GM18858 (cell line): ENCODE data around the gene TNRC6C.
"Not testable (repeated sequence)": the region's sequence is repeated elsewhere in the genome, so short reads cannot be mapped to it uniquely, and the experiment has no call there.

ENCODE experiments used
- ATAC-seq: cut with Tn5 transposase; IDR thresholded peaks from one replicate; pipeline ENCODE4 v1.9.1; 2021; ENCODE audit not compliant: unreplicated experiment

TNRC6C gene

DNA sequence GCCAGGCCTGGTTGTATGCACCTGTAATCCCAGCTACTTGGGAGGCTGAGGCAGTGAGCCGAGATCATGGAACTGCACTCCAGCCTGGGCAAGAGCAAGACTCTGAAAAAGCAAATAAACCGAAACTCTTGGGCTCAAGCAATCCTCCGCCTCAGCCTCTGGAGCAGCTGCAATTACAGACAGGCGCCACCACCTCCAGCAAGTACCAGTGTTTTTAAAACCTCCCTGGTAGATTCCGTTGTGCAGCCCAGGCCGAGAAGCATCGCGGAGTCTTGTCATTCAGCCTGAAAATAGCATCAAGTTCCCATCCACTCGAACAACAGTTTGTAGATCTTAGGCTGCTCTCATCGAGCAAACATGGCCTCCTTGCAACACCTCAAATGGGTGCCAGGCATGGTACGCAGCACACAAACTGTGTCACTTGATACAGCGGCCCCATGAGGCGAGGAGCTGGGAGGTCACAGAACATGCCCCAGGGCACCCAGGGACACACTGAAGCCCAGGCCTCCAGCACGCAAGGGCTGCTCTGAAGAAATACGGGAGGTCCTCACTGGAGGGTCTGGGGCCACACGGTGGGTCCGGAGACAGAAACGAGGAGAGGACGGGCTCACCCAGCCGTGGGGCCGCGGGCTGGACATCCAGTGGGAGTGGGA lies 152.0 kb downstream of the TNRC6C start:
- ATAC-seq, result no peak

DNA sequence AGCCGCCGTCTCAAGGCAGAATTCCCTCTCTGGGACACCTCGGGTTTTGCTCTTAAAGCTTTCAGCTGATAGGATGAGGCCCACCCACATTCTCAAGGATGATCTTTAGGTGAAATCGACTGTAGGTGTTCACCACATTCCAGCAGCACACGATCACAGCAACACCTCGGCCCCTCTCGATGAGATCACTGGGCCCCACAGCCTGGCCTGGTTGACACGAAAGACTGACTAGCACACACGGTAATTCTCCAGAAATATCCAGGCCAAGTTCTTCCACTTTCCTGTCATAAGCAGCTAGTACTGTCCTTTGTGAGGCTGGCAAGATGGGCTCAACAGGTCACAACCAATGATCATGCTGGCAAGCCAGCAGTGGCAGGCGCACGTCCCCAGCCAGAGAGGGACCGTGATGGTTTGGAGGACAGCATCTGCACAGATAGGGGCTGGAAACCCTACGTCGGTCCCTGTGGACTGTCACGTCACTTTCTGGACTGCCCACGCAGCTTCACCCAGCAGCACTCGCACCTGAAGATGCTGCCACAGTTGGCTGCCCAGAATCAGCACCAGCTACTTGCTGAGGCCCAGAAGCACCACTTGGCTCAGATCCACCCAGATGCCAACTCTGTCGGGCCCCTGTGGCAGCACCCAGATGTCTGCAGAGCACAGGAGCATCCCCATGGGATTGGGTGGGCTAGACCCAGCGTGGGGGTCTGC lies 152.7 kb downstream of the TNRC6C start:
- ATAC-seq, result no peak

DNA sequence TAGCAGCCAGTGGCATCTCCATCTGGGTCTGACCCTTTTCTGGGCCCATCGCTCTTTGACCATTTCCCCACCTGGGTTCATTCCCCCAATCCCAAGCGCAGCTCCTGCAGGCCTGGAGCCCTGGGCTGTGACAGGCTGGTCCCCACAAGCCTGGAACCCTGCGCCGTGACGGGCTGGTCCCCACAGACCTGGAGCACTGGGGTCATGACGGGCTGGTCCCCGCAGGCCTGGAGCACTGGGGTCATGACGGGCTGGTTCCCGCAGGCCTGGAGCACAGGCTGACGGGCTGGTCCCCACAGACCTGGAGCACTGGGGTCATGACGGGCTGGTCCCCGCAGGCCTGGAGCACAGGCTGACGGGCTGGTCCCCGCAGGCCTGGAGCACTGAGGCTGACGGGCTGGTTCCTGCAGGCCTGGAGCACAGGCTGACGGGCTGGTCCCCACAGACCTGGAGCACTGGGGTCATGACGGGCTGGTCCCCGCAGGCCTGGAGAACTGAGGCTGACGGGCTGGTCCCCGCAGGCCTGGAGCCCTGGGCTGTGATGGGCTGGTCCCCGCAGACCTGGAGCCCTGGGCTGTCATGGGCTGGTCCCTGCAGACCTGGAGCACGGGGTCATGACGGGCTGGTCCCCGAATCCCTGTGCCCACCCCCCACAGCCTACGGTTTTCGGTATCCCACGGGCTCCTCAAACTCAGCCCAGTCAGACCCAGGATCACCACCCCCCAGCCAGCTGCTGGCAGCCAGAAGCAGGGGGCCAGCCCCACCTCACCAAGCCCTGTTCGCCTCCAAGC lies 153.4 kb downstream of the TNRC6C start:
- no peak for ATAC-seq

DNA sequence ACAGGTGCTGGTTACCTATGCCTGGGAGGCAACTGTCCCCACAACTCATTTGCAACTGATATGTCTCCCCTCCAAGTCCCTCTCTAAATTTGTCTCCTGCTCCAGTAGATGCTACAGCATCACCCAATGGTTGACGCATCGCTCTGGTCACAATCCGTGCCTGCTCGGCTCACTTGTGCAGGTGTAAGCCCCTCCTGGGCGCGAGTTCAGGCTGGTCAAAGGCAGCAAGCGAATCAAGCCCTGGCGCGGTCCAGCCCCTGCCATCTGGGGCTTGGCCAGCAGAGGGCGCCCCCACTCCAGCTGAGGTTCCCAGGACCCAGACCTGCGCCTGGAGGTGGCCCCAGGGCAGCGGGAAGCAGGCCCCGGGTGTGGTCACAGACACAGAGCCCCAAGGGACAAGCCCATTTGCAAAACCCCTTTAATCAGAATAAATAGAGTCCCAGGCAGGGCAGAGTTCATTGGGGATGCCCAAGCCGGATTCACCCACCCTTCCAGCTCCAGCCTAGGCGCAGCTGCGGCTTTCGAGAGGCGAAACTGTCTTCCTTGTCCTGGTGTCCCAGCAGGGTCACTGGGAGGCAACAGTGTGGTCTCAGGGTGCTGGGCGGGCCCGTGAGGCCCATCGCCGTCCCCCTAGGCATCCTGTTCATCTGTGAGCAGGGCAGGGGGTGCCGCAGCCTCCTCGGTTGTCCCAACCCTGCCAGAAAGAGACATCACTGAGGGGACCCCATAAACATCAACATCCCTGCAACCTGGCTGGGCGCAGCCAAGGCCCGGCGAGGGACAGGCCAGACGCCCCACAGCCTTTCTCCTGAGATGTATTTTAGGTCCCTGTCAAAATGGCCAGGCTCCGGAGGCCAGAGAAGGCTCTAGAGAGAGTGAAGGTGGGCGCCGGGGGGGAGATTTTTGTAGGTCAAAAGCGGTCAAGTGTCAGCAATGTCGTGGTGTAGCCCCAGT lies 154.3 kb downstream of the TNRC6C start:
- ATAC-seq, result no peak

DNA sequence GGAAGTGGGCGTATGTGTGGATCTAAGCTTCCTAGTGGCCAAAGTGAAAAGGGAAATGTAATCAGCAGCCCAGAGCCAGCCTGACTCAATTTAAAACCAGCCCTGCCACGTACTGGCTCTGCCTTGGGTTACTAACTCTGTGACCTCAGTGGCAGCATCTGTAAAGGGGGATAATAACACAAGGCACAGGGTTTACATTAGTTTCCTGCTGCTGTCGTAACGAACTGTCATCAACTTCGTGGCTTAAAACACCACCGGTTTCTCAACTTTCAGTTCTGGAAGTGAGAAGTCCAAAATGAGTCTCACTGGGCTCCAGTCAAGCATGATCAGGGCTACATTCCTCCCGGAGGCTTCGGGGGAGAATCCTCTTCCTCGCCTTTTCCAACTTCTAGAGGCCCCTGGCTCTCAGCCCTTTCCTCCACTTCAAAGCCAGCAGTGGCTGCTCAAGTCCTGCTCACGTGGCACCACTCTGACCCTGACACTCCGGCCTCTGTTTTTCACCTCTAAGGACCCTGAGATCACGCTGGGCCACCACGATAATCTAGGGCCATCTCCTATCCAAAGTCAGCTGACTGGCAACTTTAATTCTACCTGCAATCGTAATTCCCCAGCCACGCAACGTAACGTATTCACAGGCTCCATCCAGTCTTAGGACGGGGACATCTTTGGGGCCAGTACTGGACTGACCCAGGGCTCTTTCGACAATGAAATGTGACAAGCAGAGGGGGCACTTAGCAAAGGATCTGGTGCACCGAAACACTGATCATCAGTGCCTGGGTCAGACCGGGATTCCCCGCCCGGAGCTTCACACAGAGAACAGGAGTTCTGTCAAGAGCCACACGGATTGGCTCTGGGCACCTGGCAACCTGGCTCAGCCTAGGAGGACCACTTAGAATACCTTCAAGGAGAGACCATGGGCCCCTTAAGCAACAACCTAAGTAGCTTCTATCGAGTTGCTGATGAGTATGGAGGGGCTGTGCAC lies 155.6 kb downstream of the TNRC6C start:
- no peak for ATAC-seq

DNA sequence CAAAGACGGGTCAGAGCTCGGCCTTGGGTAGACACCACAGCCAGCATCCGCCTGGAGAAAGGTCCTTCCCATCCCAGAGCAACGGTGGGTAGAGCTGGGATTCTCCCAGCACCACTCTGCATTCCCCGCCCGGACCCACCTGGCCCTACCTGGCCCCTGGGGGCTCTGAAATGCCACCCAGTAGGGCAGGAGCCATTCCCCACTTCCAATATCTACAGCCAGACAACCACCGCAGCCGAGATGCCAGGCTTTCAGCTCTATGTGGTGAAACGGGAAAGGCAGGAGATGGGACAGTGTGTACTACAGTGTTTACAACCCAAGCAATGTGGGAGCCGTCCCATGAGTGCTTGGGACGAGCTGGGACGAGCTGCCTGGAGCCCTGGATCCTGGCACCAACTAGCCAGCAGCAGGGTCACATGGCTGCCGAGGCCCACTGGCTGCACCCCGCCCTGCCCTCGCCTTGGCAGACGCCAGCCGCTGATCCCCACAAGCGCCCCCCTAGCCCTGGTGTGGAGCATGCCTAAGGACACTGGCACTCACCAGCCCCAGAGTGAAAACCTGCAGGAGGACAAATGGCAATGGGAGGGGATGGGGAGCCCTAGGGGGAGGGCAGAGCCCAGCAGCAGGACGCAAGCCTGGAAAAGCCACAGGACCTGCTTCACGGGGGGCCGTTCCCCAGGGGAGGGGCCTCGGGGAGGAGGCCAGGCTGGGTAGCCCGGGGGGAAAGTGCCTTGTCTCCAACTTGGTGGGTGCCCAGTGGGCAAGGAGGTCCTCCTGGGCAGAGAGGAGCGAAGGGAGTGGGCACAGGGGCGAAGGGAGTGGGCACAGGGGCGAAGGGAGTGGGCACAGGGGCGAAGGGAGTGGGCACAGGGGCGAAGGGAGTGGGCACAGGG lies 156.6 kb downstream of the TNRC6C start:
- no peak for ATAC-seq

DNA sequence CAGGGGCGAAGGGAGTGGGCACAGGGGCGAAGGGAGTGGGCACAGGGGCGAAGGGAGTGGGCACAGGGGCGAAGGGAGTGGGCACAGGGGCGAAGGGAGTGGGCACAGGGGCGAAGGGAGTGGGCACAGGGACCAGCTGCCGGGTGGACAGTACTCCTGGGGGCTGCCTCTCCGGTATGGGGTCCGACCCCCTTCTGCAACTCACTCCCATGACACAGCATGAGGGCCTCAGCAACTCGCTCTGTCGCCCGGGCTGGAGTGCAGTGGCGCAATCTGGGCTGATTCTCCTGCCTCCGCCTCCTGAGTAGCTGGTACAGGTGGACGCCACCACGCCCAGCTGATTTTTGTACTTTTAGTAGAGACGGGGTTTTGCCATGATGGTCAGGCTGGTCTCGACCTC lies 157.3 kb downstream of the TNRC6C start:
- not testable (repeated sequence) for ATAC-seq

DNA sequence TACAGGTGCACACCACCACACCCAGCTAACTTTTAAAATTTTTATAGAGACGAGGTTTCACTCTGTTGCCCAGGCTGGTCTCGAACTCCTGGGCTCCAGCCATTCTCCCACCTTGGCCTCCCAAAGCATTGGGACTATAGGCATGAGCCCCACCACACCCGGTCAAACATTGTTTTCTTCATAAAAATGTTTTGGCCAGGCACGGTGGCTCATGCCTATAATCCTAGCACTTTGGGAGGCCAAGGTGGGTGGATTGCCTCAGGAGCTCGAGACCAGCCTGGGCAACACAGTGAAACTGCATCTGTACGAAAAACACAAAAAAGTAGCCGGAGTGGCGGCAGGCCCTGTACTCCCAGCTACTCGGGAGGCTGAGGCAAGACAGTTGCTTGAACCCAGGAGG lies 157.9 kb downstream of the TNRC6C start:
- no peak for ATAC-seq

DNA sequence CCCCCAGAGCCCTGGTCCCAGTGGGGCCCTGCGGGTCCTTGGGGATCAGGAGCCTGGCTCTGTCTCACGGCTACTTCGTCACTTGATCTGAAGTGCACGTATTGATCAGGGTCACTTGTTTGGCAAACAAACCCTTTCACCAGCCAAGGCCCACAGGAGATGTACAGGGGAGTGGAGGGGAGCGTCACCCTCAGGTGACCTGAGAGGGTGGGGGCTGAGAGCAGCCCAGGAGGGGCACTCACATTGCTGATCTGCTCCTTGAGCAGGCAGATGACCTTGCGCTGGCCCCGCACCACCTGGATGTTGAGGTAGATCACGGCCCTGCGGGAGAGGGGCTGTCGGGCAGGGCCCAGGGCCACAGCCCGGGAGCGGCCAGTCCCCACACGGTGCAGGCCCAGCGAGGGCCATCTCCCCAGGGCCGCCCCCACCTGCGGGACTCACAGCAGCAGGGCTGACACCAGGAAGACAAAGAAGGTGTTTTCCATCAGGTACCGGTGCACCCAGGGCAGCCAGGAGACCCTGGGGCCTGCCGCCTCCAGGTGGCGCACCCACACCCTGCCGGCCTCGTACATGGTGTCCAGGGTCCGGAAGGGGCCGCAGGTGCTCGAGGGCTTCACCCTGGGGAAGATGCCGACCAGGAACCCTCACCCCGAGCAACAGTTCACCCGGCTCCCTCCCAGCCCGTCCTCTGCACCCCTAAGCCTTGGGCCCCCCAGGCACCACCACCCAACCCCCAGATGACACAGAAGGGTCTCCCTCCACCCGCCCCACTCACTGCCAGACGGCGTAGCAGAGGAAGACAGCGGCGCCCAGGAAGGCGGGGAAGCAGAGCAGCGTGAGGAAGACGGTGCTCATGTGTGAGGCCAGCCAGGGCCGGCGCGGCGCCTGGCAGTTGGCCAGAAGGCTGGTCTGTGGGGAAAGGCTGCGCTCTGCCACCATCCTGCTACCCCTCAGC lies 158.8 kb downstream of the TNRC6C start:
- ATAC-seq, result no peak

DNA sequence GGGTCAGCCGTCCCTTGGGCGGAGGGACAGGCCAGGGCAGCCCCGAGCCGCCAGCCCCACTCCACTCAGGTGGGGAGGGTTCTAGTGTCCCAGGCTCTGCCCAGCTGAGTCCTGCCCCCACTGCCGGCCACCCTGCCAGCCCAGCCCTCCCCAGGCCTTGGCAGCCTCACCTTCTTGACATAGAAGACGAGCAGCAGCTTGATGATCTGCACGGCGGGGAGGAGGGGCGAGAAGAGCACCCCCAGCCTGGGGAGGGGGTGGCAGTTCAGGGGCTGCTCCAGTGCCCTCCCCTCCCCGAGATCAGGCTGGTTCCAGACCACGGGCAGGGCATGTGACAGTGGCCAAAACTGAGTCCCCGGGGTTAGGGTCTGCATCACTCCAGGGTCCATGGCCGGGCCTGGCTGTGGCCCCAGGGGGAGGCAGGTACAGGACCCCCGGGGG lies 160.3 kb downstream of the TNRC6C start:
- no peak for ATAC-seq

DNA sequence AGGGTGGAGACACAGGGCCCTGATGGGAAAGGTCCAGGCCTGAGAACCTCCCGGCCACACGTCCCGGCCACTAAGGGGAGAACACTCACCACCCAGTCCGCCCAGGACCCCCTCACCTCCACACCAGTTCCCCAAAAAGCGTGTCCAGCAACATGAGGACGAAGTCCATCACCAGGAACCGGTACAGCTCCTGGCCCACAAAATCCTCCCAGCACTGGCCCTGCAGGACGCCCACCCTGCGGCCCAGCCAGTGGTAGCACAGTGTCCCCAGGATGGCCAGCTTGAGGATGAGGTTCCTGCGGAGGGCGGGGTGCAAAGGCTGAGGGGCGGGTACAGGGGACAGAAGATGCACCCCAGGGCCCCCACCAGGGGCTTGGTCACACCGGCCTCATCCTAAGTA lies 162.0 kb downstream of the TNRC6C start:
- no peak for ATAC-seq

DNA sequence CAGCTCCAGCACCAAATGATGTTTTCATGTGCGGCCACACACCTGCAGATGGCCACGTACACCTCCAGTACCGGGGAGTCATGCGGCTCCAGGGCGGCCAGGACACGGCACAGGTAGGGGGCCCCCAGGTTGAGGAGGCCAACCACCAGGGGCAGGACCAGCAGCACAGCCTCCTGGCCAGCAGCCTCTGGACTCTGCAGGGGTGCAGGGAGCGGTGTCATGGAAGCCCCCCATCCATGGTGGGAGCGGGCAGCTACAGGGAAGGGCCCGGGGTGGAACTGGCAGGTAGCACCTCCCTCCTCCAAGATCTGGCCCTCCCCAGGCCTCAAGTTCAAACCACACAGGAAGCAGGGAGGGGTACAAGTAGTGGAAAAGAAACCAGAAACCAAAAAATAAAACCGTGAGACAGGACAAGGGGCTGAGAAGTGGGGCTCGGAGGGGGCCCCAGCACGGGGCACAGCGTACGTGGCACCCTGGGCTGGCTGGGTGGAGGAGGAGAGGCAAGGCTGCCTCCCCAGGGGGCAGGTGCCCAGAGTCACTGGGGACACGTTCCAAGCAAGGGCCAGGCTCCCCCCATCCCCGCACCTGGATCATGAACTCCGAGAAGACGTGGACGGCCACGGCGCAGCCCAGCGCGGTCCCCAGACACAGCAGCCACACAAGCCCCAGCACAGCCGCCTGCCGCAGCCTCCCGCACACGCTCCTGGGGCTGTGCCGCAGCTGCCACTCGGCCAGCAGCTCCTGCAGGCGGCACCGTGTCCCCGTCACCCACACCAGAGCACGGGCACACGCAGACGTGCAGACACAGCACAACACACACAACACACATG lies 162.7 kb downstream of the TNRC6C start:
- ATAC-seq, result no peak

DNA sequence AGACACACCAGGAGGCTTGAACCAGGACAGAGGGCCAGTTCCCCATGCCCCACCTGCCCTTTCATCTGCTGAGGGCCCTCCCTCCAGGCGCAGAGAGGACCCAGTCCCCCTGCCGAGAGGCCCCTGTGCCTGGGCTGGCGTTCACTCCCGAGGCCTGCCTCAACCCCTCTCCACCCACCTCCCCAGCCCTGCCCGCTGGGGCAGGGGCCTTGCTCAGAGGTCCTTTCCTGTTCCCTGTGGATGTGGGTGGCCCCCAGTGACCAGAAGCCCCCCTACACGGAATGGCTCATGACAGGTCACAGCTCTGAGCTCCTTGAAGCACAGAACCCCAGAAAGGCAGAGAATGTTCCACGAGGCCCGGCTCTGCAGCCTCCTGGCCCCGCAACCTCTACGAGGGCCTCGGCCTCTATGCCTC lies 163.3 kb downstream of the TNRC6C start:
- no peak for ATAC-seq

DNA sequence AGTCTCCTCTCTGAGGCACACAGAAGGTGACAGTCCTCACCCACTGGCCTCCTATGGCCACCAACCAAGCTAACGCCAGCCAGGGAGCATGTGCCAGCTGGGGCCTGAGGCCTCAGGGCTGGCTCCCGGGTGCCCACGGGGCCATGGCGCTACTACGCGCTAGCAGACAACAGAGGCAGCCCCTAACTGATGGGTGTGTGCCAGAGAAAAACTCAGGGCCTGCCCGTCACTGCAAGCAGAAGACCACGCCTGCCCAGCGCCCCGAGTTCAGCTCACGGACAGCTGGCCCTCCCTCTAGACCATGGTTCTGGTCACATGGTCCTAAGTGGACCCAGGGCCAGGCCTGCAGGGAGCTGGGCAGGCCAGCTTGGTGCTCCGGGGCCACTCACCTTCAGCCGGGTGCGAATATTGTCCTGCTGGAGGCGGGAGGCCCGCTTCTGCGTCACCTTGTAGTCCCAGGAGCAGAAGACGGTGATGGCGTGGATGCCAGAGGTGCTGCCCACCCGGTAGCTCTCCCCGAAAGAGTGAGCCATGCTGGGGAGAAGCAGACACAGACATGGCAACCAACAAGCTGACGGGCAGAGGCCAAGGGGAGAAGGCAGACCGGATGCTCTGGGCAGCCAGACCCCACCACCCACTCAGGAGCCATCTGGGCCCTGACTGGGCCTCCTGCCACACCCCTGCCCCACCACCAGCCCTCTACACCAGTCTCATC lies 163.9 kb downstream of the TNRC6C start:
- ATAC-seq, result no peak

DNA sequence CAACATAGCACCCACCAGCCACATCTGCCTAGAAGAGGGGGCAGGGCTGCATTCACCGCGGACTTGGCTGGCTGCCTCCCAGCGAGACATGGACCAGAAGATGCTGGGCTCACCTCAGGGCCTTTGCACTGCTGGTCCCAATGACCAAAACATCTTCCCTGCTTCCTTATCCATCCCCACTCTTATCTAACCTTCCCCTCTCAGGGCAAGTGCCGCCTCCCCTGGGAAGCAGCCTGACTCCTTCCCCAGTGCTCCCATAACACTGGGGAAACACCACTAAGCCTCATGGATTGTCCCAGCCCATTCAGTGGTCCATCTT lies 164.4 kb downstream of the TNRC6C start:
- ATAC-seq, result no peak

DNA sequence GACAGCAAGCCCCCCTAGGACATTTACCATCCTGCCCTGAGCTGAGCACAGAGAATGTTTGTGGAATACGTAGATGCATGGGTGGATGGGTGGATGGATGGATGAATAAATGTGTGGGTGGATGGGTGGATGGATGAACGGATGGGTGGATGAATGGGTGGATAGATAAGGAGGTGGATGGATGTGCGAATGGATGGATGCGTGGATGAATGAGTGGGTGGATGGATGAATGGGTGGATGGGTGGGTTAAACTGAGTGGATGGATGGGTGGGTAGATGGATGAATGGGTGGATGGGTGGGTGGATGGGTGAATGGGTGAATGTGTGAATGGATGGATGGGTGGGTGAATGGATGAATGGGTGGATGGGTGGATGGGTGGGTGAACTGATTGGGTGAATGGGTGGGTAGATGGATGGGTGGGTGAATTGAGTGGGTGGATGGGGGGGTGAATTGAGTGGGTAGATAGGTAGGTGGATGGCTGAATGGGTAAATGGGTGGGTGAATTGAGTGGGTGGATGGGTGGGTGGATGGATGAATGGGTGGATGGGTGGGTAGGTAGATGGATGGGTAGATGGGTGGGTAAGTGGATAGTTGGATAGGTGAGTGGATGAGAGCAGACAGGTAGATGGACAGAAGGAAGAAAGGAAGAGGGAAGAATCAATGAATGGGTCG lies 164.9 kb downstream of the TNRC6C start:
- ATAC-seq, result no peak
